Left hindlimb (tissue), 1 donor: ENCODE results near the gene KIFC1.

Experiments used
- DNase-seq: peaks from one replicate; pipeline ENCODE4 v3.0.0-alpha.2; 2018

KIFC1 gene

DNA sequence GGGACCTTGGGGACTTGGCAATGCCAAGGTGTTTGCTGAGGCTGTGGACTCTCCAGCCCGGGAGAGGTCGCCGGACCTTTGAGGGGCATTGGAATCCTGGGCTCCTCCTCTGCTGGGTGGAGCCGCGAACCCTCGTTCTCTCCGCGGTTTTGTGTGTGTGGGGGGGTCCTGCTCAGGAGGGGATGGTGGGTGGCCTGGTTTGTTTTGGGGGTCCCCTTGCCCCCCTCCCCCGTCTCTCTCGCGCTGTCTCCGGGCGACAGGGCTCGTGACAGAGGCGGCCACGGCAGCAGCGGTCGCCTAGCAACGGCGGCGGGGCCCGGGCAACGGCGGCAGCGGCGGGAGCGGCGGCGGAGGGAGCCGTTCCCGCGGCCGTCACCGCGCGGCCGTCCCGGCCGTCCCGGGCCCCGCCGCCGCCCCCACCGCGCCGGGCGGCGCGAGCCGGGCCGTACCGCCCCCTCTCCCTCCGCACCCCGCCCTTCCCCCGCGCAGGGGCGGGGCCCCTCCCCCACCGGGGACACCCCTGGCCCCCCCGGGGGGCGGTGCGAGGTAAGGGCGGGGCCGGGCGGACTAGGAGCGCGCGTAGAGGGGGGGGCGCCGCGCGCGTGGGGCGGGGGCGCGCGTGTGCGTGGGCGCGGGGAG, 36.1 kb downstream of the KIFC1 start:
- peak; percentile 64 for DNase-seq

DNA sequence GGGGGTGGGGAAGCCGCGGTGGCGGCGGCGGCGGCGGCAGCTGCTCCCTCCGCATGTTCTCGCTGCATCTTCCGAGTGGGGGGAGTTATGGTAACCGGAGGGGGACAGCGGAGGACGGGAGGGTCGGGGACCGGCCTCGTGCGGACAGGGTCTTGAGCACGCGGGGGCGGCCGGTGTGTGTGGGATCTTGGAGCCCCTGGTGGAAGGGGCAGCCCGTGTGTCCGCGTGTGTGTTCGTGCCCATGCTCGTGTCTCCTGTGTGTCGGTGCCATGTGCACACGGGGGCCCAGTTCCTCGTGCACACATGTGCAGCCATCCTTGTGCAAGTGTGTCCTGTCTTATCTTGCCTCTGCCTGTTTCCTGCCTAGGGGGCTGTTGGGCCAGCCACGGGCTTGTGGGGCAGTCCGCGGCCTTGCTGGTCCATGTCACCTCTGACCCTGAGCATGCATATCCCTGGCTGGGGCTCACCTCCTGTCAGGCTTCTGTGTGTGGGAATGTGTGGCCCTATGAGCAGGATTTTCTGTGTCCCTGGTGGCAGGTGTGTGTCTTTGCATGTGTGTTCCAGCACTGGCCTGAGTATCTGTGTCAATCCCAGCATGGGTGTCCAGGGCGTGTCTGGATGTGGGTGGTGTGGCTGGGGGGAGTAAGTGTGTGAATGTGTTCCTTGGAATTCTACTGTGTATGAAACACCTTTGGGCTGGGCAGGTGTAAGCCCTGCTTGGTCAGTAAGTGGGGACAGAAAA, 36.8 kb downstream of the KIFC1 start:
- DNase-seq = no peak

DNA sequence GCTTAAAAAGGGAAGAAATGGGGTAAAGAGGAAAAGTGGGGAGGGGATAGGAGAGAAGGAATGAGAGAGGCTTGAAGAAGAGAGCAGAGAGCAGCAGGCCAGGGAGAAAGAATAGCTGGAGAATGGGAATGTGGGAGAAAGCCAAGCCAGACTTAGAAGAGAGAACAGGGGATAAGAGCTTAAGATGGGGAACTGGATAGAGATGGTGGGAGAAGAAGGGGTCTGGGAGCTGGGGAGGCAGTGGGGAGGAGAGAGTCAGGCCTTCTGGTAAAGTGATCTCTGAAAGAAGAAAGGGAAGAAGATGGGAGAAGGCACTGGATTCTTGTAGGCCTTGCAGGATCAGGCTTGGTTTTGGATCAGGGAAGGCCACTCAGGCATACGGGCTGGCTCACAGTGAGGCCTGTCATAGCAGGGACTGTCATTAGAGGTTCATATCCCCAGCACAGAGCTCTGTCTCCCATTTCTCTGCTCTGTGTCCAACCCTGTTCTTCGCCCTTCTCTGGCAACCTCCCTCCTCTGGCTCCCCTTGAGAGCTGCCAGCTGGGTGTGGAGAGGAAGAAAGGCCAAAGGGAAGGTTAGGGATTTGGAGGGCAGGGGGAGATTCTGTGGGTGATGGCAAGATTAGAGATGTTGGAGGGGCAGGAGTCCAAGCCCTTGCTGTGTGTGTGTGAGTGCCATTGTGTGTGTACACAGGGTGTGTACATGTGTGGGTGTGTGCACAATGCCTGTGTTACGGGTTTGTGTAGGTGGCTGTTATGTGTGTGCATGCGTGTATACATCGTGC, 37.5 kb downstream of the KIFC1 start:
- no peak for DNase-seq

DNA sequence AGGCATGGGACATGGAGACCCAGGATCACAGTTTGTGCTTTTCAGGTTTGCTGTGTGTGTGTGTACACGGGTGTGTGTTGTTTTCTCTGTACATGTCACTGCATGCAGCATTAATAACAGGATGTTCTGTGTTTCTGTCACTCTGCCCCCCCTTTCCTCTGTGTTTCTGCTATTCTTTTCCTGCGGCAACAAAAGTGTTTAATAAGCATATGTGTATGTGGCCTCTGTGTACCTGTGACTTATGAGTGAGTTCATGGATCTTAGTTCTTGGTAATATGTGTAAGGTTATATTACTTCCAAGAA, 38.1 kb downstream of the KIFC1 start:
- DNase-seq = no peak

DNA sequence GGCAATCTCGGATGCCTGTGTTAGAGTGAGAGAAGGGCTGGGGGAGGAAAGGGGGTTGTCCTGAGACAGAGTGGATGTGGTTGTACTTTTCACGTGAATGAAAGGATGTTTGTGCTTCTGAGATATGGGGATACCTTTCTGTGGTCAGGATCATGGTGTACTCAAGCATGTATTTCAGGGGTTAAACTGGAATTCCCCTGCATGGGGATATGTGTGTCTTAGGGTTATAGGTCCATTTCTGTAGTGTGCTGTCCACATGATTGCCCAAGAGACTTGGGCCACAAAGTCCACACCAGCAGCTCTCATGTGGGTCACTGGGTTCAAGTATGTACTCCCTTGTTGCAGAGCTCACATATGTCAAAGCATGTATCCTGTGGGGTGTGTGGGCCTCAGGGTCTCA, 38.7 kb downstream of the KIFC1 start:
- no peak for DNase-seq

DNA sequence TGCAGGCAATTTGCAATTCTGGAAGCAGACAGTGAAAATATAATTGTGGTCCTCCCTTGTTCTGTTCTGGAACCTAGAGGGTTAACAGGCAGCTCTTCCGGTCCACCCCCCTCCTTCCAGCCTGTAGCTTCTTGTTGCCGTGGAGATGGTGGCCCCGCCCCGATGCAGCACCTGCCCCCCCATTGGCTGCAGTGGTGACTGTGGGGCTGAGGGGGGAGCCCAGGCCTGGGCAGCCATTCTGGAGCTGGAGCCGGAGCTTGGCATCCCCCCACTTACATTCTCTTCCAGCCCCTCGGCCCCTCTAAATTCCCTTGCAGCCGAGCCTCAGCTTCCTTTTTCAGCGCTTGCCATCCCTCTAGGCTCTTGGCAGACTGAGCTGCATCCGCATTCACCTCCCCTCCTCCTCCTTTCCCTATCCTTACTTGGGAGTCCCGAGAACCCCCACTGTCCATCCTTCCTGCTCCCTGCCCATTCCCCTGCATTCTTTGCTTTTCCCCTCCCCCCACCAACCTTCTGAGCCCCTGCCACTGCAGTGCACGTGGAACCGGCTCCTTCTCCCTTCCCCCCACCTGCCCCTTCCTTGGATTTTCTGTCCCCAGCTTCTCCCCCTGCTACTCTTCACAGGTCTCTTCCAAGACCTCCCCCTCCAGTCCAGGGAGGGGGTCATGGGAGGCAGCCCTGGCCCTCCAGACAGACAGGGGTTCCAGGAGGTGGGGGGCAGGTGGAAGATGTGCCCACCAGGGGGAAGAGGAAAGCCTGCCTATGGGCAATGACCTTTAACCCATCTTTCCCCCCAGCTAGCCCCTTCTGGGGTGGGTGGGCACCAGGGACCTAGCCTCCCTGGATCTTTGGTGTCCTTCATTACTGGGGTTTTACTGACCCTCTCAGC, 39.6 kb downstream of the KIFC1 start:
- peak; percentile 87 for DNase-seq

DNA sequence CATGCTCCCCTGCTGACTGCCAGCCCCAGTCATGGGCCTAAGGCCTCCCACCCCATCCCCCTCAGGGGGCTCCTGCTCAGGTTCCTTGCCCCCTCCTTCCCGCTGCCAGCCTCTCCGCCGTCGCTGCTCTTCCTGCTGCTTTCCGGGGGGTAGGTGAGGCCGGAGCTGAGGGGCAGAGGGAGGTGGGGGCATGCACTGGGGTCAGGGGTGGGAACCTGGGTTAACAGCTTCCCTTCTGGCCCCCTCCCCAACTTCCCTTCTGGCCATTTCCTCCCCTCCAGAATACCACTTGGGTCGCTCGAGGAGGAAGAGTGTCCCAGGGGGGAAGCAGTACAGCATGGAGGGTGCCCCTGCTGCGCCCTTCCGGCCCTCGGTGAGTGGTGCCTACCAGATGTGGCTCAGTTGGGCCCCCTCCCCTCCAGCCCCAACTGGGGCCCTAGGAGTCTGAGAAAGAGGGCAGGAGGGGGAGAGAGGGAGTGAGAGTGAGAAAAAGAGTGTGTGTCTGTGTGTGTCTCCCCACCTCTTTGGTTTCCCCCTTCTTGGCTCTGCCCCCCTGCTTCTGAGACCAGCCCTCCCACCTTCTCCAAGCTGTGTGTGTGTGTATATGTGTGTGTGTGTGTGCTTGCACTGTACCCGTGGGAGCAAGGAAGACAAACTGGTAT, 40.4 kb downstream of the KIFC1 start:
- DNase-seq = no peak

DNA sequence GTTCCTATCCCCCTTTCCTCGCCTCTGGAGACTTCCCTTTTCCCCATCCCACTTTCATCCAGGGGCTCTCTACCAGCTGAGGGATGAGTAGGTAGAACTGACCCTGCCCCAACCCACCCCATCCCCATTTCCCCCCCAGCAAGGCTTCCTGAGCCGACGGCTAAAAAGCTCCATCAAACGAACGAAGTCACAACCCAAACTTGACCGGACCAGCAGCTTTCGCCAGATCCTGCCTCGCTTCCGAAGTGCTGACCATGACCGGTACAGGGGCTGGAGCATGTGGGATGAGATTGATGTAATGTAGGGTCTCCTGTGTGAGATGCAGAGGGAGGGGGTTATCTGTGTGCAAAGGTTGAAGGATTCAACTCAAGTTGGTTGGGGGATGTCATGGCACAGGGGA, 40.9 kb downstream of the KIFC1 start:
- DNase-seq = no peak

DNA sequence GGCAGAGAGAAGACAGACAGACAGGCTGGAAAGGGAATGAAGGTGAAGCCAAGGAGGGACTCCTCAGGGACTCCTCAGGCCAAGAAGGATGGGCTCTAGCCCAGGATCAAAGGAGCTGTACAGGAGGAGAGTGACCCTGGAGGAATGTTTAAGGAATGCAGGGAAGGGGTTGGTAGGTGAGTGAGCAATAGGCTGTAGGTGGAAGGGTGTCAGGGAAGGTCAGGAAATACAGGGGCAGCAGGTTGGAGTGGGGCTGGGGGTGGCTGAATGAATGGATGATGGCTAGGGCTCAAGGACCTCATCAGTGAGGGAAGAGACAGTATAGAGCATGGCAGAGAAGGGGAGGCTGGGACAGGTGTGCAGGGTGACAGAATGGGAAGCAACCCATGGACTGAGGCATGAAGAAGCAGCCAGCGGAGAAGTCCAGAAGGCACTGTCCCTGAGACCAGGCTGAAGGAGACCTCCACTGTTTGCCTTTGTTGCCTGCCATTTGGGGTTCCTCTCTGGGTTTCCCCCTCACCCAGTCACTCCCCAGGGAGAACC, 41.4 kb downstream of the KIFC1 start:
- DNase-seq = no peak

DNA sequence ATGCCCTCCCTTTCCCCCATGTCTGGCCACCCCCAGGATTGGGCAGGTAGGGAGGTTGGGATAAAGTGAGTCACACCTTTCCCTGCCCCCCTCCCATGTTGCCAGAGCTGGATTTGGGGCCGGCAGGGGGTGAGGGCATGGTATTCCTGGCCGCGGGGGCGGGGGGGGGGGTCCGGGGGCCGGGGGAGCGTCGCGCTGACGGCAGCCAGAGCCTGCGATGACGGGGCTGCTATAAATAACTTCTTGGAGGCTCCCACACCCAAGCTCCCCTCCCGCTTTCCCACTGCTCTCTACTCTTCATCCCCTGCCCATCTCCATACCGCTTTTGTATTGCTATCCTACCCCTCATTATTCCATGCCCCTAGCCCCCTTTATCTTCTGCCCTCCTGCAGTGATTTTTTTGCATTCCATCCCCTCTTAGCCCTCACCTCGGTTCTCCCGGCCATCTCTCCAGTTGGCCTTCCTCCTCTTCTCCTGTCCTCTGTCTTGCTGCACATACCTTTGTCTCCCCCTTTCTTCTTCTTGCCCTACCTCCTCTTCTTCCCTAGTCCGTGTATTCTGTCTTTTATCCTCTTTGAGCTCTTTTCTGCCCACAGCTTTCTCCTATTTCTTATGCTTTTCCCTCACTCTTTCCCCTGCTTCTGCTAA, 42.0 kb downstream of the KIFC1 start:
- peak; percentile 59 for DNase-seq

DNA sequence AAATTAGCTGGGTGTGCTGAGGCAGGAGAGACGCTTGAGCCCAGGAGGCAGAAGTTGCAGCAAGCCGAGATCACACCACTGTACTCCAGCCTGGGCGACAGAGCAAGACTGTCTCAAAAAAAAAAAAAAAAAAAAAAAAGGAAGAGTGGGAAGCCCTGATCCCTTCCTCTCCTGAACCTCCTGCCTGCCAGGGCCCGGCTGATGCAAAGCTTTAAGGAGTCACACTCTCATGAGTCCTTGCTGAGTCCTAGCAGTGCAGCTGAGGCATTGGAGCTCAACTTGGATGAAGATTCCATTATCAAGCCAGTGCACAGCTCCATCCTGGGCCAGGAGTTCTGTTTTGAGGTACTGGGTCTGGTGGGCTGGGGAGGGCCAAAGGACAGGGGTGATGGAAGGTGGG, 43.3 kb downstream of the KIFC1 start:
- no peak for DNase-seq

DNA sequence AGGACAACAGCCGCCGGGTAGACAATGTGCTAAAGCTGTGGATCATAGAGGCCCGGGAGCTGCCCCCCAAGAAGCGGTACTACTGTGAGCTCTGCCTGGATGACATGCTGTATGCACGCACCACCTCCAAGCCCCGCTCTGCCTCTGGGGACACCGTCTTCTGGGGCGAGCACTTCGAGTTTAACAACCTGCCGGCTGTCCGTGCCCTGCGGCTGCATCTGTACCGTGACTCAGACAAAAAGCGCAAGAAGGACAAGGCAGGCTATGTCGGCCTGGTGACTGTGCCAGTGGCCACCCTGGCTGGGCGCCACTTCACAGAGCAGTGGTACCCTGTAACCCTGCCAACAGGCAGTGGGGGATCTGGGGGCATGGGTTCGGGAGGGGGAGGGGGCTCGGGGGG, 46.0 kb downstream of the KIFC1 start:
- DNase-seq = no peak

DNA sequence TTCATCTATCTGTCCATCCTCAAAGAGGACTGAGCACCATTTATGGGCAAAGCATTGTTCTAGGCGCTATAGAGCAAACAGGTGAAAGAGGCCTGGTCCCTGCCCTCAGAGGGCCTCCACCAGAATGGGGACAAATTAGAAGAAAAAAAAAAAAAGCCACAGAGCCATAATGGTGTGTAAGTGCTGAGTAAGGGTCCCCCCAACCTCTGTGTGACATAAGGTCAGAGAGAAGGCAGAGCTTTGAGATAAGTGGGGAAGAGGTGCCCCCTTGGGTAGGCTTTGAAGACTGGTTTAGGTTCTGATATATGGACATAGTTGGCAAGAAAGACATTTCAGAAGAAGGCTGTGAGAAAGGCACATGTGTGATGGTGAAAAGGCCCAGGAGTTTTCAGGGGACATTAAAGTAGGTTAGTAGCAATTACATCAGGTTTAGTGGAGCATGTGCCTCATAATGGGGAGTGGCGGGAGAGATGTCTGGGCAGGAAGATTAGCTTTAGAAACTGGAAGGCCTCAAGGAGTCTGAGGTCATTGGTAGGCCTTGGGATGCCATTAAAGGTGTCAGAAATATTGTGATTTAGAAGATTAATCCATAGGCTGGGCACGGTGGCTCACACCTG, 47.5 kb downstream of the KIFC1 start:
- no peak for DNase-seq

DNA sequence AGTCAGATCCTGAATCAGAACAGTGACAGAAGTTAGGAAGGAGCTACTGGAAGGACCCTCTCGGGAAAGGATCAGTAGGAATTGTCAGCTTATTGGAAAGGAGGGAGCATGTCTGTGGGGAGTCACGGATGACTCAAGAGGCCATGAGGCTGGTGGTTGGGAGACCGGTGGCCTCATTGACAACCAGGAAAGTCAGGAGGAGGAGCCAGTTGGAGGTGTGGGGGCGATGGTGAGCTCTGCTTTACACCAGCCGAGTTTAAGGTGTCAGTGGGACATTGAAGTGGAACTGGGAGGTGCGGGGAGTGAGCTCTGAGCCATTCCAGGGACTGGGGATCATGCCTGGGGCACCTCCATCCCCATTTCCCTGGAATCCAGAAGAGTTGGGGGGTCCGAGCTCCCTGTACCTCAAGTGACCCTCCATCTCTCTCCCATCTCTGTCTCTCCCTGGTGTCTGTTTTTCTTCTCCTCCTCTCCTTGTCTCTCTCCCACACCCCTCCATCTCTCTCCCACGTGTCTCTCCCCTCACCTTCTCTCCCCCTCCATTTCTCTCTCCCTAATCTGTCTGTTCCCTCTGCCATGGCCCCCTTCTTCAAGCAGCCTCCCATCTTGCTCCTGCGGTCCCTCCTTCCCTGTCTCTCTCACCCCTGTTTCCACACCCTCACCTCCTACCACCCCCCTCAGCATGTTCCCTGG, 48.5 kb downstream of the KIFC1 start:
- no peak for DNase-seq

DNA sequence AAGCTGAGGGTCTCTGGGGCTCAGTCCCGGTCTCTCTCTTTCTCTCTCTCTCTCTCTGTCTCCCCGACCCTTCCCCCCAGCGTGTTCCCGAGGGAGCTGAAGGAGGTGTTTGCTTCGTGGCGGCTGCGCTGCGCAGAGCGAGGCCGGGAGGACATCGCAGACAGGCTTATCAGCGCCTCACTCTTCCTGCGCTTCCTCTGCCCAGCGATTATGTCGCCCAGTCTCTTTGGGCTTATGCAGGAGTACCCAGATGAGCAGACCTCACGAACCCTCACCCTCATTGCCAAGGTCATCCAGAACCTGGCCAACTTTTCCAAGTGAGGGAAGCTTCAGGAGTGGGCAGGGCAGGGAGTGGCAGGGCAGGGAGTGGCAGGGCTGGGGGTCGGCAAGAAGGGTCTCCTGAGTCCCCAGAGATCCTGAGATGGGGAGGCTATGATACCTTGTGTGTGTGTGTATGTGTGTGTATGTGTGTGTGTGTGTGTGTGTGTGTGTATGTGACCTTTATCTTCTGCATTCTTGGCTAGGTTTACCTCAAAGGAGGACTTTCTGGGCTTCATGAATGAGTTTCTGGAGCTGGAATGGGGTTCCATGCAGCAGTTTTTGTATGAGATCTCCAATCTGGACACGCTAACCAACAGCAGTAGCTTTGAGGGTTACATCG, 49.2 kb downstream of the KIFC1 start:
- DNase-seq = no peak

DNA sequence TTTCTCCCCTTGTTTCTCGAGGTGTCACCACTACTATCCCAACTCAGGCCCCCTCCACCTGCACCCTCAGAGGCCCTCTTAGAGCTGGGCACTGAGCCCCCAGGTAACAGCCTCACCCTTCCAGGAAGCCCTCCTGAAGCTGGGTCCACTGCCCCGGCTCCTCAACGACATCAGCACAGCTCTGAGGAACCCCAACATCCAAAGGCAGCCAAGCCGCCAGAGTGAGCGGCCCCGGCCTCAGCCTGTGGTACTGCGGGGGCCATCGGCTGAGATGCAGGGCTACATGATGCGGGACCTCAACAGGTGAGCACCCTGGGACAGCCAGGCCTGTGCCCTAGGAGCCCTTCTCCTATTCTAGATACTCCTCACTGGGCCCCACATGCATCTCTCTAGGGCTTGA, 49.8 kb downstream of the KIFC1 start:
- DNase-seq = no peak

DNA sequence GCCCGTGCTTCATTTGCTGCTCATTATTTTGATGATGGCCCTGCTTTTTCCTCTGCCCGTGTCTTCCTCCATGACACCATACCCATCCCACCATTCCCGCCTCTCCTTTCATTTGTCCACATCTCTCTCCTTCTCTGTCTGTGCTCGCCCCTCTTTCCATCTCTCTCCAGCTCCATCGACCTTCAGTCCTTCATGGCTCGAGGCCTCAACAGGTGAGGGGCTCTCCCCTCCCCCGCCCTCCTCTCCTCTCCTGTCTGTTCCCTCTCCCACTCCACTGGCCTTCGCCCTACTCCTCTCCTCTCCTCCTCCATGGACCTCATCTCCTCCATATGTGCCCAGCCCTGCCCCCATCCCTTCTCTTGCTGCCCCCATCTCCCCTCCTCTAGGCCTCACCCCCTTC, 50.7 kb downstream of the KIFC1 start:
- no peak for DNase-seq

DNA sequence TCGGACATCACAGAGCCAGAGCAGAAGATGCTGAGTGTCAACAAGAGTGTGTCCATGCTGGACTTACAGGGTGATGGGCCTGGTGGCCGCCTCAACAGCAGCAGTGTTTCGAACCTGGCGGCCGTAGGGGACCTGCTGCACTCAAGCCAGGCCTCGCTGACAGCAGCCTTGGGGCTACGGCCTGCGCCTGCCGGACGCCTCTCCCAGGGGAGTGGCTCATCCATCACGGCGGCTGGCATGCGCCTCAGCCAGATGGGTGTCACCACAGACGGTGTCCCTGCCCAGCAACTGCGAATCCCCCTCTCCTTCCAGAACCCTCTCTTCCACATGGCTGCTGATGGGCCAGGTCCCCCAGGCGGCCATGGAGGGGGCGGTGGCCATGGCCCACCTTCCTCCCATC, 51.4 kb downstream of the KIFC1 start:
- no peak for DNase-seq

DNA sequence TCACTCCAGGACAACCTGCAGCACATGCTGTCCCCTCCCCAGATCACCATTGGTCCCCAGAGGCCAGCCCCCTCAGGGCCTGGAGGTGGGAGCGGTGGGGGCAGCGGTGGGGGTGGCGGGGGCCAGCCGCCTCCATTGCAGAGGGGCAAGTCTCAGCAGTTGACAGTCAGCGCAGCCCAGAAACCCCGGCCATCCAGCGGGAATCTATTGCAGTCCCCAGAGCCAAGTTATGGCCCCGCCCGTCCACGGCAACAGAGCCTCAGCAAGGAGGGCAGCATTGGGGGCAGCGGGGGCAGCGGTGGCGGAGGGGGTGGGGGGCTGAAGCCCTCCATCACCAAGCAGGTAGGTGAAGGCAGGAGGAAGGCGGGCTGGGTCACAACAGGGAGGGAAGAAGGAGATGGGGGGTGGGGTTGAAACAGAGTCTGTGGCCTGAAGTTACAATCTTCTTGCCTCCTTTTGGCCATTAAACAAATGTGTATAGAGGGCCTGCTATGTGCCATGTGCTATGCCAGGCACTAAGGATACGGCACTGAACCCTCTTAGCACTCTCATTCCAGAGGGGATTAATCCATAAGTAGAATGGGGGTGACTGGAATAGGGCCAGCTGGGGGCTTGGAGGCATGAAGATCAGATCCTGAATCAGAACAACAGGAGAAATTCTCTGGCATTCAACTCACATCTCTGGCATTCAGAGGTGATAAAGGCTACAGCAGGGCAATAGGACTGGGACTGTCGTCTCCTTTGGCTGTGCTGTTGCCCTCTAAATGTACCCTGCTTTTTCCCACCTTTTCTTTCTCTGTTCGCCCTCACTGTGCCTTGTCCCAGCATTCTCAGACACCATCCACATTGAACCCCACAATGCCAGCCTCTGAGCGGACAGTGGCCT, 52.2 kb downstream of the KIFC1 start:
- DNase-seq = no peak
